ENCODE results near the gene PLSCR4.

GRCh38 chr3:146177072-146177471 is 73.8 kb downstream of the PLSCR4 start:
- TF ChIP-seq, protein P1, sequence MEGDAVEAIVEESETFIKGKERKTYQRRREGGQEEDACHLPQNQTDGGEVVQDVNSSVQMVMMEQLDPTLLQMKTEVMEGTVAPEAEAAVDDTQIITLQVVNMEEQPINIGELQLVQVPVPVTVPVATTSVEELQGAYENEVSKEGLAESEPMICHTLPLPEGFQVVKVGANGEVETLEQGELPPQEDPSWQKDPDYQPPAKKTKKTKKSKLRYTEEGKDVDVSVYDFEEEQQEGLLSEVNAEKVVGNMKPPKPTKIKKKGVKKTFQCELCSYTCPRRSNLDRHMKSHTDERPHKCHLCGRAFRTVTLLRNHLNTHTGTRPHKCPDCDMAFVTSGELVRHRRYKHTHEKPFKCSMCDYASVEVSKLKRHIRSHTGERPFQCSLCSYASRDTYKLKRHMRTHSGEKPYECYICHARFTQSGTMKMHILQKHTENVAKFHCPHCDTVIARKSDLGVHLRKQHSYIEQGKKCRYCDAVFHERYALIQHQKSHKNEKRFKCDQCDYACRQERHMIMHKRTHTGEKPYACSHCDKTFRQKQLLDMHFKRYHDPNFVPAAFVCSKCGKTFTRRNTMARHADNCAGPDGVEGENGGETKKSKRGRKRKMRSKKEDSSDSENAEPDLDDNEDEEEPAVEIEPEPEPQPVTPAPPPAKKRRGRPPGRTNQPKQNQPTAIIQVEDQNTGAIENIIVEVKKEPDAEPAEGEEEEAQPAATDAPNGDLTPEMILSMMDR (IDR thresholded peaks at IDR 0.05) = no peak
- TF ChIP-seq POLR2A (IDR thresholded peaks at IDR 0.05) (no peak), POLR2AphosphoS5 (IDR thresholded peaks at IDR 0.05) (no peak), EP300 (IDR thresholded peaks at IDR 0.05) (no peak)
